Stimulated activated CD8-positive, alpha-beta memory T cell treated with anti-CD3 and anti-CD28 coated beads, Interleukin-12 subunit alpha, Interleukin-12 subunit beta, amount 100 ng/mL, for 4 hours (primary cell): ENCODE measurements around the gene AFDN.

Experiments
- DNase-seq: peaks from one replicate; pipeline ENCODE4 v3.0.0-alpha.2; 2020; ENCODE audit warnings: low read depth

Gene AFDN

DNA sequence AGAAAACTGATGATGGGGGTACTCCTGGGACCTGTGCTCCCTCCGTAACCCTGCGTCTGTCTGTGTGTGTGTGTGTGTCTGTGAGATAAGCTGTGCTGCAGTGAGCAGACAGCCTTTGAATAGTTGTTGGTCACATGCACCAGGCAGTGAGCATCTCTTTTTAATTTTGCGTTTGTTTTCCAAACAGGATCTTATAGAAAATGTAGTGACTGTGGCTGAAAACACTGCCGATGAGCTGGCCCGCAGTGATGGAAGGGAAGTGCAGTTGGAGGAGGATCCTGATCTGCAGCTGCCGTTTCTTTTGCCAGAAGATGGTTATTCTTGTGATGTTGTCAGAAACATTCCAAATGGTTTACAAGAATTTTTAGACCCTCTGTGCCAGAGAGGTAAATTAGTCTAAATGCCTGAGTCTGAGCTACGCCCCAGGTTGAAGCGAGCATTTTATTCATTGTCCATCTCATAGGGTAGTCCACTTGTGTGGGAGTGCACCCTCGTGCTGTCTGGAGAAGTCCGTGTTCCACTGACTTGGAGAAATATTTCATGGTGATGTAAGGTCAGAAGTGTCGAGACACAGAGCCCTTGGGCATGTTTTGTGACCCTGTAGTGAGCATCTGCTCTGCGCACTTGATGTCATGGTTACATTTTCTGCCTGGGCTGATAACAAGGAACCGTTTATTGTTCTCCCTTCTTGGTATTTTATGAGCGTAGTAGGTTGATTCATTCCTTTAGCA is 92.0 kb downstream of the AFDN start:
- DNase-seq = no peak

DNA sequence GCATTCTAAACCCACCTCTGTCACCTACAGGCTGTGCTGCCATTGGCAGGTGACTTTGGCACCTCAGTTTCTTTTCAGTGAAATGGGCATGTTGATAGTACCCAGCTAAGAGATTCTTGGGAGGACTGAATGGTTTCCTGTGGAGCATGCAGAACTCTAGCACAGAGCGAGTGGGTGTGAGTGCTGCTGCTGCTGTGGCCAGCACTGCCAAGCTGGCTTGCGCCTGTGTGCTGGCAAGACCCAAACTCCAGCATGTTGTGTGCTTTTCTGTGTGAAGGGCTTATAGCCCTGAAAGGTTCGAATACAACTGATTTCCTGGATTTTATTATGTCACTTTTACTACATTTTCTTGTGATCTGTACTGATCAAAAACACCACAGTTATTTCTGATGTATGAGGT is 92.6 kb downstream of the AFDN start:
- no peak for DNase-seq

DNA sequence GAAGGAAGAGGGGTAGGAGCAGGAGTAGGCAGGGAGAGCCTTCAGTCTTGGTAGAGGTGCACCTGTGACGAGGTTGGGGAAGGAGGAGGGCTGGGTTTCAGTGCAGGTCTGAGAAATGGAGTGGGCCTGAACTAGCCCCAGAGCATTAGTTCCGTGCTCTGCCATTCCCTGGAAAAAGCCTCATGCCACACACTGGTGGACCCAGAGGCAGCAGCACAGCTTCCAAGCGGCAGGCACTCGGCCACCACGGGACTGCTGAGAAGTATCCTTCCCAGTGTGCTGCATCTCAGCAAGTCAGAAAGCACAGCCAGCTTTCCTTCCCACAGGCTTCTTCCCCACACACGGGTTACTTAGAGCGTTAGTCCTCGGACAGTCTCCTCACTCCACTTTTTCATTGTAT is 93.5 kb downstream of the AFDN start:
- DNase-seq = no peak

DNA sequence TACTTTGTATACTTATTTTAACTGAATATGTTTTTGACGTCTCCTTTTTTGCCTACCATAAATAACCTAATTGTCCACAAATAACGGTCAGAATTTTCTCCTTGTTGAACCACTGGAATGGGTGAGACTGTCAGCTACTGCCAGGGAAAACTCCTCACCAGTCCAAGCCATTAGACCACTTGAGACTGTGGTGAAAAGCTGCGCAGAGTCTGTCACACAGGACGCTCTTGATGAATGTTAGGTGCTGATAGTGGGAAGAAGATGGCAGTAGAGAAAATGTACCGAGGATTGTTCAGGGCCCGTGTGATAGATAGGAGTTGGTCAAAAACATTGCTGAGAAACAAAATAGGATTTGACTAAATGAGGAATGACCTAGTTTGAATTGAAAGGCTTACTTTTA is 95.1 kb downstream of the AFDN start:
- no peak for DNase-seq

DNA sequence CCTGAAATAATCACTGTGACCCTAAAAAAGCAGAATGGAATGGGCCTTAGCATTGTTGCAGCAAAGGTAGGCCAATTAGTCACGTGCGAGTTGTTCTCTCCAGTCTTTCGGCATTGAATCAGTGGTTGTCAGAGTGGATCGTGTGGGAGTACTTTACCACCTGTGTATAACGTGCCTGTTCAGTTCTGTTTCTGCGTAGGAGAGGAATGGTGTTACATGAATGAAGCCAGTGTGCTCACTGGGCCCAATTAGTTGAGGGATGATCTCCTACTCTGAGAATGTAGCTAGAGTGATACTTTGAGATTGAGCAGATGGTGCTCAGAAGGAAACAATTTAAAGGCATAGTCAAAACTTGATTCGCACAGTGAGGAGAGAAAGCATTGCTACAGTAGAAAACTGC is 98.3 kb downstream of the AFDN start:
- DNase-seq = no peak

DNA sequence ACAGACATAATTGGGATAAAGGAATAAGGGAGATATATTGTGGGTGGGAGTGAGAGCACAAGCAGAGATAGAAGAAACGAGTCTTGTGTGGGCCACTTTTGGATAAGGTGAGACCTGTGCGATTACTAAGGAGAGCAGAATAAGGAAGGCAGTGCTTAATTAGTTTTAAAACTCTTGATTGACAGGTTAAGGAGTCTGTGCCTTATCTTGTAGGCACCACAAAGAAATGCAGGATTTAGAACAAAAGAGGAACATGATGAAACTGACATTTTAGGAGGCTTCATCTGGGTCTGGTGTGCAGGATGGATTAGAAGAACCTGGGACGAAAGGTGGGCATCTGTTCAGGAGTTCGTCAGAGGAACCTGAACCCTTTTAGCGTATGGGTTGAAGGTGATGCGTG is 100.5 kb downstream of the AFDN start:
- DNase-seq = no peak

DNA sequence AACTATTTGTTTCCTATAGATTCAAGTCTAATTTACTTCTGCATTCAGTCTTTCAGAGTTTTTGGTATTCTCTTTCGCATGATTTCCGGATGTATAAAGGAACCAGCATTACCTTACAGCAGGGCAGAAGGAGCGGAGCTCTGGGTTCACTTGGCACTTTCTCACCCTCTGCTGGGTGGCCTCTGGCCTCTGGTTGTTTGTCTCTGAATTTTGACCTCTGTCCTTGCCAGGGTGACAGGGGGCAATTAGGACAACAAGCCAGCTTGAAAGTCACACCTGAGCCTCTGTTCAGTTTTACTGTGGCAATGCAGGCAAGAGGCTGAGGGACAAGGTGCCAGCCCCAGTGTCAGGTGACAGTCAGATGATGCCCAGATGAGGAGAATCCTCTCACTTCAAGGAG is 101.4 kb downstream of the AFDN start:
- no peak for DNase-seq

DNA sequence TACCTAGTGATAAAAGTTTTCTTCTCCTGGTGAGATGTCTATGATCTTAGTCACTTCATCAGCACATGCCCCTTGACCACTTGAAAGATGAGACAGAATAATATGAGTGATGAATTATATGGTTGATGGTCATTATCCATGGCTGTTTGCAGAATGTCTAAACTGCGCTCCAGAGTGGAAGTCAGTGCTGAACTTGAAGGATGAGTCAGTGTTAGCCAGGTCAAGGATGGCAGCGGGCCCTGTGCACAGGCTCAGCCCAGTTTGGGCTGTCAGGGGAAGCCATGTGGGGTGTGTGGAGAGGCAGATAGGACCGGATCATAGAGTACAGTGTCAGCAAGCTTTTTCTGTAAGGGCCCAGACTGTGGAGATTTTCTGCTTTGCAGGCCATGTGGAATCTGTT is 103.6 kb downstream of the AFDN start:
- DNase-seq = no peak

DNA sequence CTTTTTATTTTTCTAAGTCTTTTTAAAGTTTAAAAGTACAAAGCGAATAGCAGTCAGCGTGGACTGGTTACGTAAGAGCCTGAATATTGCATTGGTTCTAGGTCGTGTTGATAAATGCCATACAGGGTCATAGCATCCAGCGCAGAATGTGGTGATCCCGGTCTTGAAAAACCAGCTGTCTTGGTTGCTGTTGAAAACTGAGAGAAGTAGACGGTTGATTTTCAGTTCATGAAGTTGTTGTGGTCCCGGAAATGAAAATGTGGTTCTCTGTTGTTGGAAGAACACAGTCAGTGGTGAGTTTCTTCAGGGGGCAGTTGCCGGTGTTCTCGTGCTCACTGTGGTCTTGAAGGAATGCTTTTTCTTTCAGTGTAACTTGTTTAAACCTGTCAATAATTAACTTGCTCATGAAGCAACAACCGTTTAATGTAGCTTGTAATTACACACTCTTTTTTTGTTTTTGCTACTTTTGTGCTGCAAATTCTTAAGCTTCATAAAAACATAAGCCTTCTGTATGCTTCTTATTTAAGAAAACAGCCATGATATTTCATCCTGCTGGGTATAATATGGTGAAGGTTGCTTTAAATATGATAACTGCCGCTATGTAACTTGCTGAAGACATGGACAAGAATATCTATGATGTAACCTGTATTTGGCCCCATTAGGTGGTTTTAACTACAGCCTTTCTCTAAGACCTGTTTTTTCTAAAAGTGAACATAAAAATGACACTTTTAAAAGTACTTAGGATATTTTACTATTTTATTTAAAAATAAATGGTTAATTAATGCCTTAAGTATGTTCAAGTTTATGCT is 106.0 kb downstream of the AFDN start:
- no peak for DNase-seq

DNA sequence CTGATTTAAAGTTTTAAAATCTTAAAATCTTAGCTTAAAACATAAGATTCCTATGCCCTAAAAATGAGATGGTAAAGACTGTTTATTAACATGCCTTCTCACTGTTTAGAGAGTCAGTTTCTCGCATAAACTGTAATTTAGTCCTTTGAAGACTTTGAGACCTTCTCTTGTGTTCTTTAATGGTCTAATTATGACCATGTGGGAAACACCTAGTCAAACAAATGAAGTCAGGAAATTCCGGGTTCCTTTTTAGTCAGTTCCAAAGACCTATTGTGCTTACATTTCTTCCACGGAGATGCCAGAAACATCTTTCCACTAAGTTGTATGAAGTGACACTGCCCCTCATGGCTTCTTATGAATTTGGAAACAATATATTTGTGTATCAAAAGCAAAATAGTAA is 106.6 kb downstream of the AFDN start:
- DNase-seq = no peak

DNA sequence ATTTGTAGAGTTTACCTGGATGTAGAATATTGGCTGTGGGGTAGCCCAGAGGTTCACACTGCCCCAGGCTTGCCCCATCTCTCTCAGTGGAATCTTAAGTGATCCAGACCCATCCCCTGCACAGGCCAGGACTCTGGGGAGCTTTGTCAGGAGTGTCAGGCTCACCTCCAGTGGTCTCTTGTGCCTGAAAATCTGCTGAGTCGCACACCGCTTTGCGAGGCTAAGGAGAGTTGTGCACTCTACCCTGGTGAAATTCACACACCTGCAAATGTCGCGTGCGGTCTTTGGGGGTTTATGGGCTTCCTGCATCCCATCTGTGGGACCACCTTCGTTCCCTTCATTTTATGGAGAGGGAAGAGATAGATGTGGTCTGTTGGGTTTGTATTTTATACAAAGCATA is 107.1 kb downstream of the AFDN start:
- DNase-seq = no peak

DNA sequence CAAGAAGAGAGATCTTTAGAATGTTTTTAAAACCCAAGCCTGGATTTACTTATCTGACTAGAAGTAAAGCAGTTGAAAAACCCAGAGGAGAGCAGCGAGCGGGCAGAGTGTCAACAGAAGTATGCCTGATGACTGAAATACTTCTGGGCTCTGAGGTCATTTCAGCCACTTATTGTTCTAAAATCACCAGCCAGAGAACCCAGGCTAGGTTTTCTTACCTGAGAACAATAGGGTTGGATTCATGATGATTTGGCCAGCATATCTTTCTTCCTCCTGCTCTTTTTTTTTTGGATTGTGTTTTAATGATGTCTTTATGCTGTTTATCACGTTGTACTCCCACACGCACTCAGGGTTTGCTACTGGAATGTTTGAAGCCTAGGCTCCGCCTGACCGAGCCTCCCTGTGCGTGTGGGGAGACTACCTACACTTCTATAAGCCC is 107.7 kb downstream of the AFDN start:
- DNase-seq = no peak

DNA sequence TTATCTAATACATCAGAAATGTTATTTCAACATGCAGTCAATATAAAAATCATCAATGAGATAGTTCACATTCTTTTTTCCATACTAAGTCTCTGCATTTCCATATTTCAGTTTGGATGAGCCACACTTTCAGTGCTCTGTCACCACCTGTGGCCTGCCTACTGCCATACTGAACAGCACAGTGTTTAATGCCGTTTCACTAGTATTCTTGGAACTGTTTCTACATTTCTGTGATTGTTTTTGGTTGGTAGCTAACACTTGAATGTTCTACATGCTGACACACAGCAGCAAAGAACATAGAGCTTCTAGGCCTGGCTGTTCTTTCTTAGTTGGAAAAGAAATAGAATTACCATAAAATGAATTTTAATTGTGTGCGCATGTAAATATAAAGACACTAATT is 109.3 kb downstream of the AFDN start:
- no peak for DNase-seq

DNA sequence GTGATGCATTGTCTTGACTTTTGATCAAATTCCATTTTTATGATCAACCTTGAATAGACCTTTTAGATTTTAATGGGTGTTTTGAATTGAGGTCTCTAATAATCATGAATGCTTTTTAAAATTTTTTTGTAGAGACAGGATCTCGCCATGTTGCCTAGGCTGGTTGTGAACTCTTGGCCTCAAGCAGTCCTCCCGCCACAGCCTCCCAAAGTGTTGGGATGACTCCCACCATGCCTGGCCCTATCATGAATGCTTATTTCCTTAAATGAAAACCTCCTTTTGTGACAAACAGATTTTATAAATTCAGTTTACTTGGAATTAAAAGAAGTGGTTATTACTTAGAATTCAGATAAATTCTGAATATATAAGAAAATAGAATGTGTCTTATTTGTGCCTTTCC is 110.6 kb downstream of the AFDN start:
- no peak for DNase-seq

DNA sequence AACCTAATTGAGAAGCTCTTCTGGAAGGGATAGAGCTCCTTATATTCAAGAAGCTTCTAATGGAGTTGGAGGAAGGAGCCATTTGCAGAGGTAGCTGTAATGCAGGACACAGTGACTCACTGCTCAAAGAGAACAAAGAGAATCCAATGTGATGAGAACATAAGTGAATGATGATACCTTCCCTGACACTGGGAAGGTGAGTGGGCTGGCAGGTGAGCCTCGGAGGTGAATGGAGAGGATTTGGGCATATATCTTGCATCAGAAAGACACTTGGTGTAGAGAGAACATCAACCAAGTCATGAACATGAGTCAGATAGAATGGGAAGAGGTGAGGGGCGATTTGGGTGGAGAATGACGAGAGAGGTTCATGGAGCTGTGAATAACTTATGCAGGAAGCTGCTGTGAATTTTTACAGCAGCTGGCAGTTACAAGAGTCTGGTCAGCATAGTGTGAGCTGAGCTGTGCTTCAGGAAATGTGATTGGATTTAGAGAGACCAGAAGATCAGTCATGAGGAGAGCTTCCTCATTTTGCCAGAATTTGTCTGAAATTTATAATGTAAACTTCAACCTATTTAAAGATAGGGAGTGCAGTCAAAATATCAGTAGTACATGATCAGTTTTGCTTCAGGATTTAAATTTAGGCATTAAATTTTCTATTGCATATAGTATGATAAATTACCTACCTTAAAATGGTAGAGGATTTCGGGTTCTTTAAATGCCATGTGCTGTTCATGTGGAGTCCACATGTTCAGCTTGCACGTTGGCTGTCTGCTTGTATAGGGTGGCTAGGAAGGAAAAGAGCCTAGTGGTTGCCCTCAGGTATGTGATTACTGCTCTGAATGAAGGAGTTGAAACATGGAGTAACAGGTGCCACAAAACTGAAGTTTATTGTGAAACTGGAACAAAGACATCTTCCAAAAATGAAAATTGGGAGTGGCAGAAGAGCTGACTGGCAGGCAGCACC is 111.5 kb downstream of the AFDN start:
- no peak for DNase-seq

DNA sequence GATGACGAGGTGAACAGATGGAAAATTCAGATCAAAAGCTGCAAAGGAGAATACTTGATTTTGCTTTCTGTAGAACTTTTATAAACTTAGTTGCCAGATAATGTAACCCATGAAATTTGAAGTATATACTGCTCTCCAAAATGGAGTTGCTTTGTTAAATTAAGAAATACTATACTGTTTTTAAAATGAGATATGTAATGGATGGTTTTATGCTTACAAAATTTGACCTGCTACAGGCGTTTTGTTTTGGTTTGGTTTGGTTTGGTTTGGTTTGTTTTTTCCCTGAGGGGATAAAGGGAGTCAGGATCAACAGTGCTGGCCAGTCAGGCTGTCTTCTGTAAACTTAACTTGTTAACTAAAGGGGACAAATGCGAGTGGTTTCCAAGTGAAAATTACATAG is 115.1 kb downstream of the AFDN start:
- DNase-seq = no peak

DNA sequence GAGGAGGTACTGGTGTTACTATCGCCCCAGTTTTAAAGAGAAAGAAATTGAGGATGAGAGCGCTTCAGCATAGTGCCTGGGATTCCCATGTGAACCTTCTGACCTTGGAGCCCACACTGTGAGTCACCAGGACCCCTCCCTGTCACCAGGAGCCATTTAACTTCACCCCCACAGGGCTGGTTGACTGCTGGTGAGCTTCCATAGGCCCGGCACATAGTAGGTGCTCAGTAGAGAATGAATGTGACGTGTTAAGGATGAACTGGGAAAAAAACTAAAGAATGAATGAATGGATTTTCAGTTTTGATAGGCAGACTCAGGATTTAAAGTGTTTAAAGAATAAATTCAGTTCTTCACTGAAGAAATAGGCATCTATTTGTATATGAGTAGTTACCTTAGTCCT is 117.4 kb downstream of the AFDN start:
- no peak for DNase-seq

DNA sequence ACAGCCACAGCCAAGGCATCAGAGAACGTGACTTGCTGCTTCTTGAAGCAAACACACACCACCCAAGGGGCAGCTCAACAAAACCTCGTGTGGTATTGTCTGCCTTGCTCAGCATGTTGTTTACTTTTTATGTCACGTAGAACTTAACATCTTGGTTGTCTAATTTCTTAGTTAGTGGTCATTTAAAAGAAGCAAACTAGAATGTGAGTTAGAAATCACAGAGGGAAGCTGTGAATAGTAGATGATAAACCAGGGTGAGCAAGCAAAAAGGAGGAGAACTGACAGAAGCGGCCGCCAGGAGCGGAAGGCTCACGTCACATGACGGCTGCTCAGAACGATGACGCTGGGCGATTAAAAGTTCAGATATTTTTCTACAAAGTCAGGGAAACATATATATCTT is 119.3 kb downstream of the AFDN start:
- no peak for DNase-seq

DNA sequence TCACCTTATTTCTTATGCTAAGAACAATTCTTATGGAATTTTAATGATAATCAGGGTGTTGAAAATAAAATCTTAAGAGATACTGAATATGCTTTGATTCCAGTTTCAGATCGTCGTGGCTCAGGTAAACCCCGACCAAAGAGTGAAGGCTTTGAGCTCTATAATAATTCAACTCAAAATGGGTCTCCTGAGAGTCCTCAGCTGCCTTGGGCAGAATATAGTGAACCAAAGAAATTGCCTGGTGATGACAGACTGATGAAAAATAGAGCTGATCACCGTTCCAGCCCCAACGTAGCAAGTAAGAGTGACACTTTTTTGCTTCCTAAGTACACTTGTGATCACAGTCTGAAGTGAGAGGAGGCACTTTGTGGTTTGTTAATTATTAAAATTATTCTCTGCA is 119.9 kb downstream of the AFDN start:
- no peak for DNase-seq

DNA sequence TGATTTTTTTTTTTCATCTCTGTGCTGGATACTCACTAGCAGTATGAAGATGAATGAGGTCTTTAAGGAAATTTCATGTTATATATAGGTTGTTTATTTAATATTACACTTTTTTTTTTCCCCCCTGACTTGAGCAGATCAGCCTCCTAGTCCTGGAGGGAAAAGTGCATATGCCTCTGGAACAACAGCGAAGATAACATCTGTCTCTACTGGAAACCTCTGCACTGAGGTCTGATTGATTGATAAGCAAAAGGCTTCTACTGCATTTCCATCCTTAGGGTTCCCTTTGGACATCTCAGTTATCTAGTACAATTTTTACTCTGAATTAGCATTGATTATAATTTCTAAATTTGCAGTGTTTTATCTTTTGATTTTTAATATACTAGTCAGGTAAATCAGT is 121.0 kb downstream of the AFDN start:
- no peak for DNase-seq

DNA sequence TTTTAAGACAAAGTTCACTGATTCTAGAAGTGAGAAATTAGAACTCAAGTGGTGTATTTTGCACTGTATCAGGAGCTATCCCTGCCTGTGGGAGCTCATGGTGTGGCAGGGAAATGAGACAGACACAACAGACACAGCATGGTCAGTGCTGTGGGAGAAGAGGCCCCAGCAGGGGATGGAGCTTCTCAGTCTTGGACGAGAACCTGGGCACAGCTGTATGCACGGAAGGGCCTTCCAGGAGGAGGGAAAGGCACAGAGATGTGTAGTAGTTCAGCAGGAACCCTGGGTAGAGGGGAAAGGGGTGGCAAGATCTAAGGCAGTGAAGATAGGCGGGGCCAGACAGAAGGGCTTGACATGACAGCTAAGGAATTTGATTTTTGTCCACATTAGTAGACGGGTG is 122.0 kb downstream of the AFDN start:
- no peak for DNase-seq

DNA sequence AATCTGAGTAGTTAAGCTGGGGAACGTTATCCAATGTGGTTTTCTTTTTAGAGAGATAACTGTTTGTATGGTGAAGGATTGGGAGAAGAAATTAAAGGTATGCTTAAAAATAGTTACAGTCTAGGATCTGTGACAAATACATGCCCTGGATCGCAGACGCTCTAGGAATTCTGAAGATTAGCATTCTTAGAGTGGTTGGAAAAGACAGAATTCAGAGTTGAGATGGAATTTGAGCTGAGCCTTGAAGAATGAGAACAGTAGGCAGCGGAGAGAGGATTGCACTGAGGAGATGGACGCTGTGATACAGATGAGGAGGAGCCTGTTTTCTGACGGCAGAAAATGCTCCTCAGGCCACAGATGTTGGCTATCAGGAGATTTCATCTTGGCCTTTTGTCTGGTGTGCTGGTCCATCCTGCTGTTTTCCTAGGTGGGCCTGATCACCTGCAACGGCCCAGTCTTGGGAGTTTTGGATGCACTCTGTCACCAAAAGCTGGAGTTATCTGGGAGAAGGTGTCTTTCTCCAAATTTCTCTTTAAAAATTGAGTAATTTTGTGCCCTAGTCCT is 122.5 kb downstream of the AFDN start:
- no peak for DNase-seq
